Pulmonary artery endothelial cell (primary cell): ENCODE results near the gene PPT2. TPM values are rescaled to one million over a fixed set of nuclear protein-coding genes. Genes with fewer than 3 reads are reported as not detected.
A peak's percentile ranks its signal among the peaks of the same experiment; 100 is the strongest.

Experiments
- DNase-seq: peaks from one replicate; pipeline ENCODE4 v3.0.0-alpha.2; 2011; ENCODE audit warnings: low read depth, low spot score
- total RNA-seq: library from RNA; depleted of rRNA; stranded (reverse); fragments of >200 nt; gene quantifications from 2 replicates; pipeline ENCODE4 v1.2.3, GENCODE V29; 2014

PPT2 gene
- total RNA-seq, 1 donor from 2014 or later = 69.7 TPM

GRCh38 chr6:32151863-32152768, 1.8 kb upstream of the PPT2 start, which contains the start of gene PRRT1:
Gene PRRT1, minus strand, starts transcription at chr6:32151939. Its CDS starts 112 bp downstream, at chr6:32151827.
- no peak for DNase-seq

GRCh38 chr6:32152769-32153563, 975 bp upstream of the PPT2 start:
- no peak for DNase-seq

- no peak for DNase-seq
Observed at GRCh38 chr6:32154514-32155161, 697 bp downstream of the PPT2 start.

- no peak for DNase-seq
Observed at GRCh38 chr6:32156891-32157290, 3.0 kb downstream of the PPT2 start.

- no peak for DNase-seq
Observed at GRCh38 chr6:32158052-32158451, 4.1 kb downstream of the PPT2 start.

- DNase-seq = no peak
Observed at GRCh38 chr6:32163559-32164258, 9.8 kb downstream of the PPT2 start.

- no peak for DNase-seq
Observed at GRCh38 chr6:32164295-32164694, 10.4 kb downstream of the PPT2 start, which contains the start of gene EGFL8. Gene EGFL8, plus strand, starts transcription at chr6:32164595. Its CDS starts 1,571 bp downstream, at chr6:32166166.

- DNase-seq = no peak
Observed at GRCh38 chr6:32166411-32167061, 12.6 kb downstream of the PPT2 start.

- no peak for DNase-seq
Observed at GRCh38 chr6:32167154-32167760, 13.3 kb downstream of the PPT2 start.

- DNase-seq = no peak
Observed at GRCh38 chr6:32167761-32168262, 13.9 kb downstream of the PPT2 start.

- DNase-seq = no peak
Observed at GRCh38 chr6:32168350-32168749, 14.4 kb downstream of the PPT2 start.

- no peak for DNase-seq
Observed at GRCh38 chr6:32168807-32169591, 15.1 kb downstream of the PPT2 start.

- DNase-seq = no peak
Observed at GRCh38 chr6:32170294-32170693, 16.4 kb downstream of the PPT2 start.

- no peak for DNase-seq
Observed at GRCh38 chr6:32171234-32171633, 17.3 kb downstream of the PPT2 start.

- no peak for DNase-seq
Observed at GRCh38 chr6:32173051-32173727, 19.2 kb downstream of the PPT2 start.

GRCh38 chr6:32174416-32174815, 20.5 kb downstream of the PPT2 start:
- no peak for DNase-seq

- no peak for DNase-seq
Observed at GRCh38 chr6:32175322-32175710, 21.4 kb downstream of the PPT2 start.

GRCh38 chr6:32175711-32176475, 22.0 kb downstream of the PPT2 start, which contains the start of gene AGPAT1:
Gene AGPAT1, minus strand, starts transcription at chr6:32176084. Its CDS starts 4,588 bp downstream, at chr6:32171496.
- DNase-seq = peak; percentile 89
